Fibroblast of skin of left quadriceps (primary cell): ENCODE data around the gene TRIM59.
A peak's percentile ranks its signal among the peaks of the same experiment; 100 is the strongest.

Source experiments
- DNase-seq, 2 experiments: peaks; one replicate each; pipeline ENCODE4 v3.0.0-alpha.2; 2013; ENCODE audit warnings: low read depth in 2 of 2

The TRIM59 gene

GRCh38 chr3:160403028-160403545, 46.5 kb downstream of the TRIM59 start:
- no peak for DNase-seq

- DNase-seq: no peak
Observed at GRCh38 chr3:160402221-160403027, 47.2 kb downstream of the TRIM59 start.

- peak in 1 of 2 experiments; percentile 48 for DNase-seq
Observed at GRCh38 chr3:160401291-160402095, 48.1 kb downstream of the TRIM59 start.

GRCh38 chr3:160400702-160401150, 48.9 kb downstream of the TRIM59 start:
- no peak for DNase-seq

GRCh38 chr3:160400030-160400701, 49.4 kb downstream of the TRIM59 start:
- no peak for DNase-seq

GRCh38 chr3:160399125-160400029, 50.2 kb downstream of the TRIM59 start, which contains the start of the genes IFT80 and SMC4:
Gene IFT80, minus strand, starts transcription at chr3:160399225. Its CDS starts 14,625 bp downstream, at chr3:160384600.
Gene SMC4, plus strand, starts transcription at chr3:160399650. Its CDS starts 1,177 bp downstream, at chr3:160400827.
- DNase-seq: peak; percentile 91 to 92

GRCh38 chr3:160398820-160399124, 50.8 kb downstream of the TRIM59 start:
- DNase-seq: no peak

- peak; percentile 59 to 60 for DNase-seq
Observed at GRCh38 chr3:160395297-160395696, 54.3 kb downstream of the TRIM59 start.

GRCh38 chr3:160394009-160394392, 55.6 kb downstream of the TRIM59 start:
- DNase-seq: no peak

GRCh38 chr3:160393346-160394008, 56.1 kb downstream of the TRIM59 start:
- DNase-seq: no peak

GRCh38 chr3:160392798-160393197, 56.8 kb downstream of the TRIM59 start:
- no peak for DNase-seq

- DNase-seq: no peak
Observed at GRCh38 chr3:160390565-160391138, 58.9 kb downstream of the TRIM59 start.
